Stimulated activated CD4-positive, alpha-beta T cell treated with anti-CD3 and anti-CD28 coated beads, Interleukin-12 subunit alpha, Interleukin-12 subunit beta, amount 100 ng/mL, for 4 hours (primary cell): ENCODE measurements around the gene COL27A1.
A peak's percentile ranks its signal among the peaks of the same experiment; 100 is the strongest.

Experiments used
- DNase-seq: peaks from one replicate; pipeline ENCODE4 v3.0.0-alpha.2; 2020

Gene COL27A1

DNA sequence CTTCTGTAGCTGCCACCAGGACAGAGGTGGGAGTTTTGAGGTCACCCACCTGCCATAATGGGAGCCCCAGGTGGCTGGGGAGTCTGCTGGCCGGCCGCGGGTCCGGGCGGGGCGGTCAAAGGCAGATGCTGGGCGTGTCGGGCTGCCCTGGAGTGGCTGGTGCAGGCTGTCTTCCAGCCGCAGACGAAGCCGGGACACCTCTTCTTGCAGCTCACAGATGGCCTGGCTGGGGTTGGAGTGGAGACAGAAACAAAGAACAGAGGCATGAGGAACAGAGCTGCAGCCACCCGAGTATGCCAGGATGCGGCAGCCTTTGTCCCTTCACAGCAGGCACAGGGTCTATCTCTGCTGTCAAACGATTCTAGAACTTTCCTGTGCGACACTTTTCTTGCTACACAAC, 192.3 kb downstream of the COL27A1 start:
- no peak for DNase-seq

DNA sequence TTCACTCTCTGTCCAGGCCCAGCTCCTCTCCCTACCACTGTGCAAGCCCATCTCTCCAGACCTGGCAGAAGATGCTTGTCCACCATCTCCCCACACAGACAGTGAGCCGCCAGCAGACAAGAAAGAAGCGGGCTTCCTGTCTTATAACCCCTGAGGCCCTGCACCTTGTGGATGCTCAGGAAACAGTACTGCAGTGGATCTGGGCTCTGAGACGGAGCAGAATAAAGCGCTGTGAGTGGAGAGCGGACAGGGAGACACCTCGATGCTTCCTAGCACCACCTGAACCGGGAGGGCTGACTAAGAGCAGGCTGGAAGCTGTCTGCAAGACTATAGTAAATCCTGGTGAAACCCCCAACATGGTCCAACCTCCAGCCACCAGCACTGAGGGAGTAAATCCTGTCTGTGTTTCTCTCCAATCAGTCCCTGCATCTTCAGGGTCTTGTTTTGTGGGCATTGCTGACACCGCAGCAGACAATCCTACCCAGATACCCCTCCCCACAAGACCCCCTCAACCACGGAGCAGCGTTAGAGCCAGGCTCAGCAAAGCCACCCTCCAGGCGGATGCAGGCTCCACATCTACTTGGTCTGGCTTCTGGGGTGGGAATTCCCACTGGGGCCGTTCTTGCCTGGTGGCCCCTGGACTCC, 193.0 kb downstream of the COL27A1 start:
- DNase-seq, result no peak

DNA sequence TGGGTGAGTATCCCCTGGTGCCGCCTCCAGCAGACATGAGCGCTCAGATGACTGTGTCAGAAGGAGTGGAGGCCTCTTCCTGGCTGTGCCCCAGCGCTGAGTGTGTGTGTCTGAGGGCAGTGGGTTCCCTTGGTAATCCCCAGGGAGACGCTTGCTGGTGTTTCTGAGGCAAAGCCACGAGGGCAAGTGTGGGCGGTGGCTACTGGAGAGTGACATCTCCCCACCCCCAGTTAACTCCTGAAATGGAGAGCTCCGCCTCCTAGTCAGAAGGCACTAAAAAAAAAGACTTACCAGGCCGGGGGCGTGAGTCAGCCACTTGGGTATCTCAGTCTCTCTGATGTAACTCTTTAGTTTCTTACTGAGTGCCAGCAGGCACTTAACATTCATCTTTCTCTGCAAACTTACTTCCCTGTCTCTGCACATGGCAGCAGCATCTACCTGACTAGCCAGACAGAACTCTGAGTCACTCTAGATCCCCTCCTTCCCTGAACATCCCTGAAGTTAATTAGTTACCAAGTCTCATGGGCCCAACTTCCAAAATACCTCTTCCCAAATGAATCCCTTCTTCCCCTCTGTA, 193.7 kb downstream of the COL27A1 start:
- DNase-seq, result peak; percentile 78

DNA sequence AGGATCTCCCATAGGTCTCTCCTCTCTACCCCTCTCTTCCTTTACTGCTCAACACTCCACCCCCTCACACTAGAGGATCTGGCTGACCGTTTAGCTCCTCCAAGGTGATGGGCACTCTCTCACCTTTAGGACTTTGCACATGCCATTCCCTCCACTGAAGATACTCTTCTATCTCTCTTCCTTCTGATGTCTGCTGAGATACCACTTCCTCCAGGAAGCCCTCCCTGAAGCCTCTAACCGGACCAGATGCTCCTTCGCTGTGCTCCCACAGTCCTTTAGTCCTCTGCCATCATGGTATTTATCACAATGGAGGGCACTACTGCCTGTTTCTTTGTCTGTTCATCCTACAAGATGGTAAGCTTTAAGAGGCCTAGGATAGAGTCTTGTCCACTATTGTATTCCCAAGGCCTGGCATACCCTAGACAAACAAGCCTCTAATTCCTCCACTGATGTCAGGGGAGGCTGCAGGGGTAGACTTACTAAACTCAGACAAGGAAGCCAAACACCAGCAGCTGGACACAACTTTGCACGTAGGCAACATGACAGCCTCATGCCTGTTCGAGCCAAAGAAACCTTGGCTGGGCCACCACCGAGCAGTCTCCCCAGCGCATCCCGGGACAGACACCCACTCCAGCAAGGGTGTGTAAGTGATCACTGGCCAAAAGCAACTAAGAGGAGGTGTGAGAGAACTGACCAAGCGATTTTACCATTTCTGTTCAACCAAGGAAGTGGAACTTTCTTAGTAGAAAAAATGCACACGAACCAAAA, 194.6 kb downstream of the COL27A1 start:
- DNase-seq, result no peak

DNA sequence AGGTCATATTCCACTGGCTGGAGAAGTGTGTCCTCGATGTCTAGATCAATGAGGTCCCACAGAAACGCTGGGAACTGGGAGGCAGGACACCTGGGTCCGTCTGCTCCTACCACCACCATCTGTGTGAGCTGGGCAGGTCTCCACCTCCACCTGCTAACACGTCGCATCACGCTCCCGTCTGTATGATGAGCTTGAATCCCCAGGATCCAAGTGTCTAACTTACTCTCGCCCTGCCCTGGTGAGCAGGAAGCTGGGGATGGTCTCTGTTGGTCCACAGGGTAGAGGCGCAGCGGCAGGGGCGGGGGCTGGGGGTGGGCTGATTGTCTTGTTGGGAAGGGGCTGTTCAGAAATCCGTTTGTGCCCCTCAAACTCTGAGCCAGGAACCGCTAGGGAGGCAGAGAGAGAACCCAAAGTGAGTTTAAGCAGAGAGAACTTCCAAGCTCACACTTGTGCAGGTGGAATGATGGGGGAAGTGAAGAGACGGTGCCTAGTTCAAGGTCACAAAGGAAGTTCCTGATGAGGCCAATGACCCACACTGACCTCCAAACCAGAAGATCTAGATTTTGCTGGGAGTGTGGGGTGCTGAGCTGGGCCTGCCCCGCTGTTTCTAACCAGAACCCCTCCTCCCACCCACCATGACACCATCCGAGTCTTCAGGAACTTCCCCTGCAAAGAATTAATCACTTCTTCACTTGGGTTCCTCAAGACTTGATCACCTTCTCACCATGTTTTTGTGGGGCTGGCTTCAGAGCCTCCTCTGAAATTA, 195.5 kb downstream of the COL27A1 start:
- no peak for DNase-seq

DNA sequence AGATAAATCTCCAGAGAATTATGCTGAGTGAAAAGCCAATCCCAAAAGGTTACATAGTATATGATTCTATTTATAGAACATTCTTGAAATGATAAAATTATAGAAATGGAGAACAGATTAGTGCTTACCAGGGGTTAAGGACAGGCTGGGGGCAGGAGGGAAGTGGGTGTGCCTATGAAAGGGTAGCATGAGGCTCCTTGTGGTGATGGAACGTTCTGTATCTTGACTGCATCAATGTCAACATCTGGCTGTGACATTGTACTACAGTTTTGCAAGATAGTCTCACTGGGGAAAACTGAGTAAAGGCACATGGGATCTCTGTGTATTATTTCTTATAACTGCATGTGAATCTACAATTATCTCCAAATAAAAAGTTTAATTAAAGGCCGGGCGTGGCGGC, 196.6 kb downstream of the COL27A1 start:
- DNase-seq, result no peak

DNA sequence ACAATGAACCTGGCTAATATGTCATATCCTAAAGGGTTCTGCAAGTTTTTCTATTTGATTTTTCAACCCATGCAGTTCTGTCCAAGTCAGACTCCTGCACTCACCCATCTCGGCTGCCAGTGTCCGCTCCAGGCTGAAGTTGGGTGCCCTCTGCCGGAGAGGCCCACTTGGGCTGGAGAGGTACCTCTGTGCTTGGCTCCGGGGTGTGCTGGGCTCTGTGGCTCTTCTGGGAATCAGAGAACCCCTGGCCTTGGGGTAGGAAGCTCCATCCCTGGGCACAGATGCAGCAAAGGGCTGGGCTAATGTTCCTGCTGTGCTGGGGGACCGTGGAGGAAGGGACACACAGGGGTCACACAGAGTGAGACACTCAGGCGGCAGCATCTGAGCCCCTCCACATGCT, 200.5 kb downstream of the COL27A1 start:
- DNase-seq, result no peak

DNA sequence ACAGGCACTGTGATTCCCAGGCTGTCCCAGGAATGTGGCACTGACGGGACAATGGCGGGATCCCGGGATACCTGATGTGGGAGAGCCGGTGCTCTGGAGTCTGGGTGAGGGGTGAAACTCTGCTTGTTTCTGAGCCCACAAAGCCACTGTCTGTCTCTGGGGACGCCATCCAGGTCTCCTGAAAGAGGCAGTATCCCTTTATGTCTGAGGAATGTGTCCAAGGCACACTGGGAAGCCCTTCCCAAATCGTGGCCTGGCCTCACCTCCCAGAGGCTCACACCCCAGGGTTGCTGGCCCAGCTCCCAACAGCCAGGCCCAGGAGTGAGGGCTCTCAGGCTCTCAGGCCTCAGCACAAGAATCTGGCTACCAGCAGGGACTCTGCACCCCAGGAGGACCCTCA, 201.5 kb downstream of the COL27A1 start:
- no peak for DNase-seq

DNA sequence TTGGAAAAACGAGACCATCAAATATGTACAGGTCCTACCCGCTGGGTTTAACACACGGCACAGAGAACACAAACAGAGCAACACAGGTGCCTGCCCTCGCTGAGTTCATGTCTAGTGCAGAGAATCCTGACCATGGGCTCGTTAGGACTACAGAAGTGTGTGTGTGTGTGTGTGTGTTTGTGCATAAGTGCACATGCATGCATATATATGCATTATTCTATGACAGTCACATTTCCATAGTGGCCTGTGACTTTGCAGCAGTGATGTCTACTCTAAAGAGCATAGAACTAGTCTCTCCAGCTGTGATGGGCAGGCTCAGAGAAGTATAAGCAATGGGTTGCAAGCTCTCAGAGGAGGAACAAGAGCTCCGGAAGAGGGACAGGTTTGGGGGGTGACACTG, 202.0 kb downstream of the COL27A1 start:
- DNase-seq, result no peak

DNA sequence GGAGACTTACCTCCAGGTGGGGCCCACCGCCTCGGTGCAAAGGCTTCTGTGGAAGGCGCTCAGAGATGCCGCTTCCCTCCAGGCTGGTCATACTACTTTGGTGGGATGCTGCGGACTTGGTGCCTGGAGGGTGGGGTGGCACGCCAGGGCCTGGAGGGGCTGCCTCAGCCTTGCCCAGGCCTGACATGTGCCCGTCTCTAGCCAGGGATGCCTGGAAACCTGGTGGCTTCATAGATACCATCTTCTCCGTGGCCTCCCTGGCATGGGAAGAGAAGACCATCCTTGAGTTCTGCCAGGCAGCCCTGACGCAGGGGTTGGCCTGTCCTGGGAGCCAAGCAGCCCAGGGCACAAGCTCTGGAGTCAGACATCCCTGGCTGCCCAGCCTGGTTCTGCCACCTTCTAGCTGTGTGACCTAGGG, 202.6 kb downstream of the COL27A1 start:
- DNase-seq, result no peak

DNA sequence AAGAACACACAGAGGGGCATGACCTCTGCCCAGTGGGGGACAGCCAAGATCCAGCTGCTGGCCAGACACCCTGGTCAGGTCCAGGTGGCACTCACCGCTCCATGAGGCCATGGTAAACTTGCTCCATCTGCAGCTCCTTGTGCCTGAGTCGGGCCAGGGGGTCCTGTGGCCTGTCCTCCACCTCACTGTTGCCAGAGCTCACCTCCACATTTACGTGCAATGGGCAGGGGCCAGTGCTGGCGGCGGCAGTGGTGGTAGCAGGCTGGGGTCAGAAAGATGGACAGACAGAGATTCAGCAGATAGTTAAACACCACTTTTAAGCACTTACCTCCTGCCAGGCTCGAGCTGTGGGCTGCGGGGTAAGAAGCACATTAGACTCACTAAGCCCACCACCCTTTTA, 204.5 kb downstream of the COL27A1 start:
- no peak for DNase-seq

DNA sequence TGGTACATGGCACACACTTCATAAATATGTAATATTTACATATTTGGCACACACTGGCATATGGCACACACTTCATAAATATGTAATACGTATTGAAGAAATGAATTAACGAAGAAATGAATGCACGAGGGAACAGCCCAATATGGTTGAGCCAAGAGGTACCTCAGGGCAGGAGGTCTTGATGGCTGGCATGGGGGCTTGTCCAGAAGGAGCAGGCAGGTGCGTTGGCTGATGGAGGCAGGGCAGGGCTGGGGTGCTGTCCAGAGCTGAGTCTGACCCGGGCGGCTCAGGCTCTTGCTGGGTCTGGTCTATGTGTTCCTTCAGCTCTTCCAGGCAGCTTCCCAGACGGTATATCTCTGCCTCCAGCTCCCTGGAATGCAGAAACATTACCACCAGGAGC, 206.2 kb downstream of the COL27A1 start:
- no peak for DNase-seq
